Omental fat pad (tissue), 4 donors: ENCODE data around the gene CCDC197. TPM values are rescaled to one million over a fixed set of nuclear protein-coding genes. Genes with fewer than 3 reads are reported as not detected.

ENCODE experiments used
- ATAC-seq: fragments of 150-250 bp; one replicate; pipeline ENCODE4 v1.9.1; 2016; ENCODE audit warnings: mild to moderate bottlenecking, moderate library complexity; ENCODE audit not compliant: low FRiP score
- DNase-seq: peaks from one replicate; pipeline ENCODE4 v3.0.0-alpha.2; 2019; ENCODE audit warnings: low spot score
- total RNA-seq, 4 donors: library from RNA; depleted of rRNA; stranded (reverse); fragments of >200 nt; gene quantifications; one replicate each; pipeline ENCODE4 v1.1.0, GENCODE V29; 2016
- TF ChIP-seq, protein P1 (sequence below), 3 donors: fragments of 450-650 bp; IDR thresholded peaks; one replicate each; pipeline ENCODE4 v1.5.1; 2016 to 2017; ENCODE audit warnings: antibody characterized with exemption in 3 of 3, mild to moderate bottlenecking in 3 of 3, moderate library complexity in 2 of 3

CCDC197 gene
- total RNA-seq, 4 donors from 2014 or later = not detected

DNA sequence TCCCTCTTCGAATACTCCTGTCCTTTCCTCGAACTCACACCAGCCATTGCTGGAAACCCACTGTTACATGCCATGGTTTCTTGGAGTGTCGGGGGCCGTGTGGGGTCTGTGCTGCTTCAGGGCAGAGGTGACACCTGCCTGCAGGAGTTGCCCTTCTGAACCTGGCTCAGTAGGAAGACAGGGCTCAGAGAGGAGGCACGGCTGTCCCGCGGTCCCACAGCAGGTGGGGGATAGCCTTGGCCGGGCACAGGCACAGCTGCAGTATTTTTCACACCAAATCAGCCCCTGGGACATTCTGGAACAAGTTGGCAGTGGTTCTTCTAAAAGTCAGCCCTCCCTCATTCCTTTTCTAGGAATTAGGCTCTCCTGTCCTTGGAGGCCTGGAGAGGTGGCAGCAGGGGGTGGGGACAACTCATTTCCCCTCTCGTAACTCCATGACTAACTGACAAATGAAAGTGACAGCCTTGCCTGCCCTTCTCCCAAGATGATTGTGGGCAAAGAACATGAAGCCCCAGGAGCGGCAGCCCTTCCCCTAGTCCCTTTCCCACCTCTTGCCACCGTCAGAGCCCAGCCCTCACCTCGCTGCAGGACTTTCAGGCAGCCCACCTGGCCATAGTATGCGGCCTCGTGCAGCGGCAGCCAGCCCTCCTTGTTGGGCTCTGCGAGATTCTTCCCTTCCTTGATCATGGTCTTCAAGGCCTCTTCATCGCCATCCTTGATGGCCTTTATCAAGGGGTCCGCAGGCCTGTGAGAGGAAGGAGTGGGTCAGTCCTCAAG, 43.2 kb upstream of the CCDC197 start:
- TF ChIP-seq, protein P1, sequence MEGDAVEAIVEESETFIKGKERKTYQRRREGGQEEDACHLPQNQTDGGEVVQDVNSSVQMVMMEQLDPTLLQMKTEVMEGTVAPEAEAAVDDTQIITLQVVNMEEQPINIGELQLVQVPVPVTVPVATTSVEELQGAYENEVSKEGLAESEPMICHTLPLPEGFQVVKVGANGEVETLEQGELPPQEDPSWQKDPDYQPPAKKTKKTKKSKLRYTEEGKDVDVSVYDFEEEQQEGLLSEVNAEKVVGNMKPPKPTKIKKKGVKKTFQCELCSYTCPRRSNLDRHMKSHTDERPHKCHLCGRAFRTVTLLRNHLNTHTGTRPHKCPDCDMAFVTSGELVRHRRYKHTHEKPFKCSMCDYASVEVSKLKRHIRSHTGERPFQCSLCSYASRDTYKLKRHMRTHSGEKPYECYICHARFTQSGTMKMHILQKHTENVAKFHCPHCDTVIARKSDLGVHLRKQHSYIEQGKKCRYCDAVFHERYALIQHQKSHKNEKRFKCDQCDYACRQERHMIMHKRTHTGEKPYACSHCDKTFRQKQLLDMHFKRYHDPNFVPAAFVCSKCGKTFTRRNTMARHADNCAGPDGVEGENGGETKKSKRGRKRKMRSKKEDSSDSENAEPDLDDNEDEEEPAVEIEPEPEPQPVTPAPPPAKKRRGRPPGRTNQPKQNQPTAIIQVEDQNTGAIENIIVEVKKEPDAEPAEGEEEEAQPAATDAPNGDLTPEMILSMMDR (IDR thresholded peaks at IDR 0.05) = no peak
- no peak for DNase-seq
- no peak for ATAC-seq

DNA sequence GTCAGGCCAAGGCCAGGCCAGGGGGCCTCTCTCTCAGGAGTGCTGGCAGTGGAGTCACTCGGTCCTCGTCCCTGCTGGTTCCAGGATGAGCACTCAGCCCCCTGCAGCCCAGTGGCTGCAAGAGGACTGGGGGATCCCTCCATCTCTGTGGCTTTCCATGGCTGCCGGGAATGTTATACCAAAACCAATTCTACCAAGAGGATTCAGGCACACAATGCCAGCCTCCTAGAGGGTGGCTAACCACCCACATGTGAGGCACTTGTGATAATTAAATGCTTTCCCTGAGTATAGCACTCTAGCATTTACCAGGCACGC, 42.6 kb upstream of the CCDC197 start:
- ATAC-seq (no peak), DNase-seq (no peak)
- TF ChIP-seq, protein P1 (IDR thresholded peaks at IDR 0.05) = no peak

DNA sequence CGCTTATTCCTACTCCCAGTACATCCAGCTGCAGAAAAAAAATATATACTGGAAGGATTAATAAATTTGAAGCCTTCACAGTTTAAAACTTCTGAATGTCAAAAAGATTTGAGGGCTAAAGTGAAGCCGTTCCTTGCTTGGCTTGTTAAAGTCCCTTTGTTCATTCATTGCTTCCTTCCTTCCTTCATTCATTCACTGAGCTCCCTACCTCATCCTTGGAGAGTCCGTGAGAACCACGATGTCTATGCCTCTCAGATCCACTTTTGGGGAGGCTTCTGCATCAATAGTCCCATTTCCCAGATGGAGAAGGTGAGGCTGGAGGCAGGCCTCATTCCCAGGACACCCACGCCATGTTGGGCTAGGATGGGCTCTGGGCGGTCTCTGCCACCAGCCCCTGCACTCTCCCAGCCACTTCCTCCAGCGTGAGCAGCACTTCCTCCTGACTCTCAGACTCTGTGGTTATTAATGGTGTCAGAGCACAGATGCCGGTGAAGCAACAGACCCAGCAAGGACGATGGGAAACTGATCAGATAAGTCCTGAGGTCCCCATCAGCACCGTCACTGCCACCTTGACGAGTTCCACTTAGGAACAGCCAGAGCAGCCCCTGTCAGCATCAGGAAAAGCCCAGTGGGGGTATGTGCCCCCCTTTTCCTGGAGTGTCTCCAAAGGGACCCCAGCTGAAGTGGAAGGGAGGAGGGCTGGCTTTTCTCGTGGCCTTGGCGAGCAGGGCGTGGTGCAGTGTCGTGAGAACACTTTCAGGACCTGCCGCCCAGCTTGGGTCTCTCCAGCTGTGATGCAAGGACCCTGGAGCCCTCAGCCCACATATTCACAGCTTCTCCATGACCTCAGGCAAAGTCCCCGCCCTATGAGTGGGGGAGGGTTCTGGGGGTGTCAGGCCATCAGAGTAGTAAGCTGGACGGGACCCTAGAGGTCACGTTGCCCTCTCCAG, 41.9 kb upstream of the CCDC197 start:
- no peak for DNase-seq
- ATAC-seq = no peak

DNA sequence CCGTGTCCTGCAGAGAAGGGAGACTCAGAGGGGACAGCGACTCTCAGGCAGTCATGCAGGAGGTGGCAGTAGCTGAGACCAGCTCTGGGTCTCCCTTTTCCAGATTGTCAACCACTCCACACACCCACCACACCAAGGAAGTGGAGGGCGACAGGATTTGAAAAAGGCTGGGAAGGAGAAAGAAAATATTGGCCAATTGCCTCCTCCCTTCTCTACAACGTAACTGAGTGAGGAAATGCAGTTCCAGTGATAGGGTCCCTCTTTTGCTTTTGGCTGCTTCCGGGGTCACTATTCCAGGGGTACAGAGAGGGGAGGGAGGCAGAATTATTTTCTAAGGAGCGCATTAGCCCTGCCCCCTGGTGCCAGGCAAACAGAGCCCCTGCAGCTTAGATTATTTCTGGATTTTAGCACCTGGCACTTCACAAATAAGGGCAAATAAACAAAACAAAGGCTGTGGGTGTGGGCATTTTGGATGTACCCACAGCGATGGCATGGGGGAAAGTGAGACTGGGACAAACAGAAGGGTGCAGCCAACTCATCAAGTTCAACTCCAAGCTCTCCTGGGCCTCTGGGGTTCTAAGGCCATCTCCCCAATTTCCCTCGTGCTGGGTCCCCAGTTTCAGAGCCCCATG, 41.1 kb upstream of the CCDC197 start:
- ATAC-seq (no peak), DNase-seq (no peak)
- TF ChIP-seq, protein P1 (IDR thresholded peaks at IDR 0.05) = no peak

More for the DNA sequence above, 41.9 kb upstream of the CCDC197 start:
- TF ChIP-seq, protein P1 (IDR thresholded peaks at IDR 0.05) = no peak

DNA sequence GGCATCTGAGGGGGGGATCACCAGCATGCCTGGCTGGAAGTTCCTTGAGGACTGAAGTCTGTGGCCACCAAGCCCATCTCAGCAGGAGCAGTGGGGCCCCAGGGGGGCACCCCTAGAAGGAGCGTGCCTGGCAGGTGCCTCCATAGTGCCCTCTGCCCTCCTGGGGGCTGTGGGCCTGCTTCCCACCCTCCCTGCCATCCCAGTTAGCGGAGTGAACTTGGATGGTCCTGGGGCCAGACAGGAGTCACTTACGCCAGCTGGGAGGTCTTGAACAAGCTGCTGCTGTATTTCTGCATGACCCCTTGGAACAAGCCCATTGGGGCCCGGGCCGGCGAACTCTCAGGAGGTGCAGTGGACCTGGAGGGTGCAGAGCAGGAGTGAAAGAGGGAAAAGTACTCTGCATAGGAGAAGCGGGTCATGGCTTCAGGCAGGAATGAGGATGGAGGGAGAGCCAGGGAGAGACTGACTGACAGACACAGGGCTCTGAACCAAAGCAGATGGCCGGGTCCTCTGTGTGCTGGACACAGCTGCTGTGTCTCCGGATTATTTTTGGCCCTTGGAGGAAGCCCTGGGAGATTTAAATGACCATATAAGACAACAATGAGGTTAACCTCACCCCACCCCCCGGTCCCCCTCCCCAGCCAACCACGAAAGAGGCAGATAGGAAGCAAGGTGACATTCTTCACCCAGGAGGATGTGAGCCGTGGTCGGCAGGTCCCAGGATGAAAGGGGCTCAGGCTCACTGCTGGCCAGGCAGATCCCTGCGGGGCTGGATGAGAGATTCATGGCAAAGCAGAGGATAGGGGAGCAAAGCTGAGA, 40.4 kb upstream of the CCDC197 start:
- DNase-seq (no peak), ATAC-seq (no peak)
- TF ChIP-seq, protein P1 (IDR thresholded peaks at IDR 0.05) = no peak

DNA sequence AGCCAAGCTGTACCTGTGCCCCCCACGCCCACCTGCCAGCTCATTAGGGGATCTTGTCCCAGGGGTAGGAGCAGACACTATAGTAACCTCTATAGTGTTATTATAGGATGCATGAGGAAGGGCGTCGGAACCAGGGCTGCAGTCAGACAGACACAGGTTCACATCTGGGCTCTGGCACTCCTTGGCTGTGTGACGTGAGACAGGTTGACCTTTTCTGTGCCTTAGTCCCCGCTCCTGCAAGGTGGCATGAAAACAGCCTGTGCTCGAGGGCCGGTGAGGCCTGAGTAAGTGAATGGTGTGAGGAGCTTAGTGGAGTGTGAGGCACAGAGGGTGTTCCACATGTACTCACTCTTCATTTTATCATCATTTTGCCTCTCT, 39.8 kb upstream of the CCDC197 start:
- ATAC-seq (no peak), DNase-seq (no peak)
- TF ChIP-seq, protein P1 (IDR thresholded peaks at IDR 0.05) = no peak
